HepG2 (cell line): Measurements from ENCODE around the gene PNPLA1.

Experiments
- PATZ1 ChIP-seq: sonication (generic); formaldehyde crosslinking; IDR thresholded peaks from 2 replicates; pipeline ENCODE4 v1.4.0; 2020; ENCODE audit warnings: missing genetic modification reagents
- ZBTB44 ChIP-seq: sonication (generic); formaldehyde crosslinking; IDR thresholded peaks from 2 replicates; pipeline ENCODE4 v1.4.0; 2020; ENCODE audit warnings: missing genetic modification reagents
- ZKSCAN1 ChIP-seq: fragments of 150-350 bp; IDR thresholded peaks from 2 replicates; pipeline ENCODE4 v1.6.1; 2014; ENCODE audit warnings: low read length

- no peak for TF ChIP-seq ZBTB44 (CRISPR knock-in tag)
- TF ChIP-seq PATZ1 (CRISPR knock-in tag): no peak
- no peak for TF ChIP-seq ZKSCAN1
These were observed 50.6 kb downstream of the PNPLA1 start for GRCh38 chr6:36320475-36320874.
